Activated T-cell treated with anti-CD3 and anti-CD28 coated beads, Interleukin-2, amount 50 U/mL, for 1 hour (primary cell): ENCODE measurements around the gene KCNC2.

Experiments used
- DNase-seq: peaks from one replicate; pipeline ENCODE4 v3.0.0-alpha.2; 2020

The KCNC2 gene

GRCh38 chr12:75047885-75048525, 161.6 kb downstream of the KCNC2 start:
- DNase-seq, result no peak

- no peak for DNase-seq
Measured at GRCh38 chr12:75042125-75042524, 167.5 kb downstream of the KCNC2 start.

- no peak for DNase-seq
Measured at GRCh38 chr12:75041472-75041871, 168.2 kb downstream of the KCNC2 start.

- no peak for DNase-seq
Measured at GRCh38 chr12:75020068-75020557, 189.5 kb downstream of the KCNC2 start.

GRCh38 chr12:75011120-75011519, 198.5 kb downstream of the KCNC2 start:
- DNase-seq, result no peak

GRCh38 chr12:75007133-75007532, 202.5 kb downstream of the KCNC2 start:
- no peak for DNase-seq

GRCh38 chr12:75000120-75000519, 209.5 kb downstream of the KCNC2 start:
- DNase-seq, result no peak

GRCh38 chr12:74999474-74999873, 210.2 kb downstream of the KCNC2 start:
- no peak for DNase-seq
